GM18858 (cell line): ENCODE data around the gene LPCAT1.

ENCODE experiments used
- ATAC-seq: cut with Tn5 transposase; IDR thresholded peaks from one replicate; pipeline ENCODE4 v1.9.1; 2021; ENCODE audit not compliant: unreplicated experiment

LPCAT1 gene

DNA sequence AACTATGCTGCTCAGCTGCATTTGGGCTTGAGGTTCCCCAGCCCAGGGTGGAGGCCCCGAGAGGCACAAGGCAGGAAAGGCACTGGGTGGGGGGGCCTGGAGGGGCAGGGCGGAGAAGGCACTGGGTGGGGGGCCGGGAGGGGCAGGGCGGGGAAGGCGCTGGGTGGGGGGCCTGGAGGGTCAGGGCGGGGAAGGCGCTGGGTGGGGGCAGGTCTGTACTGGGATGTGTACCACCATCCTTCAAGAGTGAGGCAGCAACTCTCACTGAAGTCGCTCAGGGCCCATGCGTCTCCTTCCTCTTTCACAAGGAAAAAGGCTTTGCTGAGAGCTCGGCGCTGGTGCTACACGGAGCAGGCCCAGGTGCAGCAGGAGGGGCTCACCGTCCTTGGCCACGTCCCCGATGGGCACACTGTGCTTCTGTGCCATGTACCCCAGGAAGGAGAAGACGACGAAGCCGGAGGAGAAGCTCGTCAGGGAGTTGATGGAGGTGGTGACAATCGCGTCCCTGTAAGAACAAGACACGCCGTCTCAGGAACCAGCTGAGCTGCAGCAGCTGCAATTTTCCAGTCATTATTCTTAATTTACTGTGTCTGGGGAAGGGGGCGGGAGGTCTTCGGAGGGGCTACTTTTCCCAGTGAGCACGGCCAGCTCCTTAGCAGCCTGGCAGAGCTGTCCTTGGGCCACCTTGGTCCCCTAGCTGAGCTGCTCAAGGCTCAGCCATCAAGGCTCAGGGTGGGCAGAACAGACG lies 109.3 kb downstream of the LPCAT1 start:
- no peak for ATAC-seq

GRCh38 chr5:1413611-1414241 lies 110.0 kb downstream of the LPCAT1 start:
- no peak for ATAC-seq

DNA sequence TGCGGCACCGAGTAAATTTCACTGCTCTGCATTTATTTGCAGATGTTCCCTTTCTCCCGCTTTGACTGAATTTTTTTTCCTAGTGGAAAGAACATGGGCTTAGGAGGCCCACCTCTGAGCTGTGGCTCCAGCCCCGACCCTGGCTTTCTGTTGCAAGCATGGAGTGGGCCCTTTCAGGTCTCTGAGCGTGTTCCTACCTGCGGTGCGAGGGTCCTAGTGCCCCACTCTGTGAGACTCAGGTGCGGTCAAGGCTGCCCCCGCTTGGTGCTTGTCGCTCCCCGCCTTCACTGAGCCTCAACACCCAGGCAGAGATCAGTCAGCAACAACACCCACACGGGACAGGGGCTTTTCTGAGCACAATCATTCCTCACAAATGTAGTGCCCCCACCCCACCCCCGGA lies 110.5 kb downstream of the LPCAT1 start:
- no peak for ATAC-seq

- ATAC-seq: no peak
Measured at GRCh38 chr5:1412621-1413020, 111.1 kb downstream of the LPCAT1 start.

- ATAC-seq: no peak
Measured at GRCh38 chr5:1412163-1412562, 111.6 kb downstream of the LPCAT1 start.
